ENCODE results near the gene INPP5J. TPM values are rescaled to one million over a fixed set of nuclear protein-coding genes. Genes with fewer than 3 reads are reported as not detected.

The INPP5J gene
- total RNA-seq, 1 experiment from 2014 or later: 11.9 TPM

- no peak overlapping the region for H3K4me3 ChIP-seq (ENCODE audit: insufficient read depth, low read depth, low read length)
- no peak for DNase-seq
- peaks cover 18% of the 10 kb centered on the region for H3K36me3 ChIP-seq (replicated peaks; ENCODE audit: control insufficient read depth, insufficient read depth, low read length)
Measured at GRCh38 chr22:31136711-31137110, 13.9 kb downstream of the INPP5J start.

GRCh38 chr22:31137721-31138120 lies 15.0 kb downstream of the INPP5J start:
- Histone ChIP-seq H3K4me3 (ENCODE audit: insufficient read depth, low read depth, low read length) (no peak overlapping the region), H3K36me3 (replicated peaks; ENCODE audit: control insufficient read depth, insufficient read depth, low read length) (peaks cover 18% of the 10 kb centered on the region), H3K27me3 (ENCODE audit: control insufficient read depth, insufficient read depth, low read length) (no peaks in the 10 kb centered on the region; the same call in 1 of the 2 replicates)
- peak; percentile 24 for DNase-seq

More at GRCh38 chr22:31136711-31137110, 13.9 kb downstream of the INPP5J start:
- no peaks in the 10 kb centered on the region; the same call in 1 of the 2 replicates for H3K27me3 ChIP-seq (ENCODE audit: control insufficient read depth, insufficient read depth, low read length)

- peaks cover 18% of the 10 kb centered on the region for H3K36me3 ChIP-seq (replicated peaks; ENCODE audit: control insufficient read depth, insufficient read depth, low read length)
- no peaks in the 10 kb centered on the region; the same call in 1 of the 2 replicates for H3K27me3 ChIP-seq (ENCODE audit: control insufficient read depth, insufficient read depth, low read length)
- H3K4me3 ChIP-seq (ENCODE audit: insufficient read depth, low read depth, low read length): no peak overlapping the region
- peak; percentile 27 for DNase-seq
Measured at GRCh38 chr22:31138126-31138525, 15.4 kb downstream of the INPP5J start.

- Histone ChIP-seq H3K36me3 (replicated peaks; ENCODE audit: control insufficient read depth, insufficient read depth, low read length) (peaks cover 18% of the 10 kb centered on the region), H3K27me3 (ENCODE audit: control insufficient read depth, insufficient read depth, low read length) (no peaks in the 10 kb centered on the region; the same call in 1 of the 2 replicates), H3K4me3 (ENCODE audit: insufficient read depth, low read depth, low read length) (peak overlapping the region; percentile 54; the same call in 1 of the 2 replicates)
- DNase-seq: peak; percentile 14
Measured at GRCh38 chr22:31139066-31139465, 16.3 kb downstream of the INPP5J start.

GRCh38 chr22:31139866-31140716 lies 17.3 kb downstream of the INPP5J start, which contains the start of gene PLA2G3:
Gene PLA2G3 (minus strand): TSS chr22:31140508. CDS start chr22:31140354, 154 bp downstream.
- Histone ChIP-seq H3K4me3 (ENCODE audit: insufficient read depth, low read depth, low read length) (peak within 1 kb of the TSS; percentile 54), H3K27me3 (ENCODE audit: control insufficient read depth, insufficient read depth, low read length) (no peaks in the 10 kb centered on the region; the same call in 1 of the 2 replicates), H3K36me3 (replicated peaks; ENCODE audit: control insufficient read depth, insufficient read depth, low read length) (peaks cover 16% of the 10 kb centered on the region)
- peak; percentile 99 for DNase-seq

- Histone ChIP-seq H3K27me3 (ENCODE audit: control insufficient read depth, insufficient read depth, low read length) (no peaks in the 10 kb centered on the region; the same call in 1 of the 2 replicates), H3K36me3 (replicated peaks; ENCODE audit: control insufficient read depth, insufficient read depth, low read length) (peaks cover 10% of the 10 kb centered on the region), H3K4me3 (ENCODE audit: insufficient read depth, low read depth, low read length) (no peak overlapping the region)
- DNase-seq: peak; percentile 61
Measured at GRCh38 chr22:31140746-31141145, 18.0 kb downstream of the INPP5J start.

GRCh38 chr22:31141551-31141950 lies 18.8 kb downstream of the INPP5J start:
- H3K4me3 ChIP-seq (ENCODE audit: insufficient read depth, low read depth, low read length): no peak overlapping the region
- peak; percentile 21 for DNase-seq
- H3K27me3 ChIP-seq (ENCODE audit: control insufficient read depth, insufficient read depth, low read length): no peaks in the 10 kb centered on the region; the same call in 1 of the 2 replicates
- H3K36me3 ChIP-seq (replicated peaks; ENCODE audit: control insufficient read depth, insufficient read depth, low read length): peaks cover 8% of the 10 kb centered on the region

GRCh38 chr22:31142285-31142684 lies 19.5 kb downstream of the INPP5J start:
- no peak for DNase-seq
- no peaks in the 10 kb centered on the region; the same call in 1 of the 2 replicates for H3K27me3 ChIP-seq (ENCODE audit: control insufficient read depth, insufficient read depth, low read length)

GRCh38 chr22:31143038-31143437 lies 20.3 kb downstream of the INPP5J start:
- Histone ChIP-seq H3K27me3 (ENCODE audit: control insufficient read depth, insufficient read depth, low read length) (no peaks in the 10 kb centered on the region; the same call in 1 of the 2 replicates), H3K36me3 (replicated peaks; ENCODE audit: control insufficient read depth, insufficient read depth, low read length) (peaks cover 3% of the 10 kb centered on the region; the same call in 1 of the 2 replicates)
- DNase-seq: no peak

More at GRCh38 chr22:31142285-31142684, 19.5 kb downstream of the INPP5J start:
- H3K36me3 ChIP-seq (replicated peaks; ENCODE audit: control insufficient read depth, insufficient read depth, low read length): peaks cover 6% of the 10 kb centered on the region
- H3K4me3 ChIP-seq (ENCODE audit: insufficient read depth, low read depth, low read length): no peak overlapping the region

GRCh38 chr22:31143537-31143936 lies 20.8 kb downstream of the INPP5J start:
- no peak for DNase-seq
- Histone ChIP-seq H3K36me3 (replicated peaks; ENCODE audit: control insufficient read depth, insufficient read depth, low read length) (no peaks in the 10 kb centered on the region), H3K4me3 (ENCODE audit: insufficient read depth, low read depth, low read length) (no peak overlapping the region), H3K27me3 (ENCODE audit: control insufficient read depth, insufficient read depth, low read length) (no peaks in the 10 kb centered on the region; the same call in 1 of the 2 replicates)

More at GRCh38 chr22:31143038-31143437, 20.3 kb downstream of the INPP5J start:
- H3K4me3 ChIP-seq (ENCODE audit: insufficient read depth, low read depth, low read length): no peak overlapping the region

GRCh38 chr22:31144223-31144622 lies 21.5 kb downstream of the INPP5J start:
- Histone ChIP-seq H3K4me3 (ENCODE audit: insufficient read depth, low read depth, low read length) (no peak overlapping the region), H3K36me3 (replicated peaks; ENCODE audit: control insufficient read depth, insufficient read depth, low read length) (no peaks in the 10 kb centered on the region), H3K27me3 (ENCODE audit: control insufficient read depth, insufficient read depth, low read length) (no peaks in the 10 kb centered on the region; the same call in 1 of the 2 replicates)
- no peak for DNase-seq

GRCh38 chr22:31148488-31148887 lies 25.7 kb downstream of the INPP5J start:
- Histone ChIP-seq H3K27me3 (ENCODE audit: control insufficient read depth, insufficient read depth, low read length) (no peaks in the 10 kb centered on the region), H3K36me3 (replicated peaks; ENCODE audit: control insufficient read depth, insufficient read depth, low read length) (no peaks in the 10 kb centered on the region), H3K4me3 (ENCODE audit: insufficient read depth, low read depth, low read length) (no peak overlapping the region)
- no peak for DNase-seq

GRCh38 chr22:31148953-31149627 lies 26.3 kb downstream of the INPP5J start:
- no peaks in the 10 kb centered on the region for H3K27me3 ChIP-seq (ENCODE audit: control insufficient read depth, insufficient read depth, low read length)
- peak; percentile 93 for DNase-seq
- no peak overlapping the region for H3K4me3 ChIP-seq (ENCODE audit: insufficient read depth, low read depth, low read length)
- no peaks in the 10 kb centered on the region for H3K36me3 ChIP-seq (replicated peaks; ENCODE audit: control insufficient read depth, insufficient read depth, low read length)

- H3K36me3 ChIP-seq (replicated peaks; ENCODE audit: control insufficient read depth, insufficient read depth, low read length): no peaks in the 10 kb centered on the region
- DNase-seq: peak; percentile 23
- H3K27me3 ChIP-seq (ENCODE audit: control insufficient read depth, insufficient read depth, low read length): no peaks in the 10 kb centered on the region
- no peak overlapping the region for H3K4me3 ChIP-seq (ENCODE audit: insufficient read depth, low read depth, low read length)
Measured at GRCh38 chr22:31150615-31151014, 27.8 kb downstream of the INPP5J start.
